ENCODE measurements around the gene GOLT1A. TPM values are rescaled to one million over a fixed set of nuclear protein-coding genes. Genes with fewer than 3 reads are reported as not detected.
A peak's percentile ranks its signal among the peaks of the same experiment; 100 is the strongest.
"Not testable (repeated sequence)": the region's sequence is repeated elsewhere in the genome, so short reads cannot be mapped to it uniquely, and the experiment has no call there.

The GOLT1A gene
- total RNA-seq, 1 experiment from 2014 or later, result not detected

GRCh38 chr1:204249736-204250427 lies 36.1 kb upstream of the GOLT1A start:
- DNase-seq (ENCODE audit: low read depth), result no peak

- no peak for DNase-seq (ENCODE audit: low read depth)
Observed at GRCh38 chr1:204248954-204249353, 35.2 kb upstream of the GOLT1A start.

- DNase-seq (ENCODE audit: low read depth), result no peak
Observed at GRCh38 chr1:204246876-204247275, 33.1 kb upstream of the GOLT1A start.

- no peak for DNase-seq (ENCODE audit: low read depth)
Observed at GRCh38 chr1:204242920-204243319, 29.1 kb upstream of the GOLT1A start.

GRCh38 chr1:204241914-204242313 lies 28.1 kb upstream of the GOLT1A start:
- DNase-seq (ENCODE audit: low read depth), result no peak

- no peak for DNase-seq (ENCODE audit: low read depth)
Observed at GRCh38 chr1:204241050-204241449, 27.3 kb upstream of the GOLT1A start.

- DNase-seq (ENCODE audit: low read depth), result no peak
Observed at GRCh38 chr1:204240233-204240632, 26.4 kb upstream of the GOLT1A start.

- not testable (repeated sequence) for DNase-seq (ENCODE audit: low read depth)
Observed at GRCh38 chr1:204239401-204239800, 25.6 kb upstream of the GOLT1A start.

- DNase-seq (ENCODE audit: low read depth), result not testable (repeated sequence)
Observed at GRCh38 chr1:204238520-204238919, 24.7 kb upstream of the GOLT1A start.

- not testable (repeated sequence) for DNase-seq (ENCODE audit: low read depth)
Observed at GRCh38 chr1:204237515-204237914, 23.7 kb upstream of the GOLT1A start.

- DNase-seq (ENCODE audit: low read depth), result peak; percentile 78
Observed at GRCh38 chr1:204232526-204232925, 18.7 kb upstream of the GOLT1A start.

- DNase-seq (ENCODE audit: low read depth), result no peak
Observed at GRCh38 chr1:204230211-204230610, 16.4 kb upstream of the GOLT1A start.

- no peak for DNase-seq (ENCODE audit: low read depth)
Observed at GRCh38 chr1:204228896-204229295, 15.1 kb upstream of the GOLT1A start.

- no peak for DNase-seq (ENCODE audit: low read depth)
Observed at GRCh38 chr1:204227996-204228785, 14.4 kb upstream of the GOLT1A start.

- DNase-seq (ENCODE audit: low read depth), result no peak
Observed at GRCh38 chr1:204227351-204227750, 13.6 kb upstream of the GOLT1A start.

GRCh38 chr1:204225841-204226735 lies 12.3 kb upstream of the GOLT1A start:
- DNase-seq (ENCODE audit: low read depth), result peak; percentile 57

GRCh38 chr1:204224655-204225054 lies 10.9 kb upstream of the GOLT1A start:
- peak; percentile 29 for DNase-seq (ENCODE audit: low read depth)

- no peak for DNase-seq (ENCODE audit: low read depth)
Observed at GRCh38 chr1:204223129-204223860, 9.5 kb upstream of the GOLT1A start.

GRCh38 chr1:204222764-204223055 lies 8.9 kb upstream of the GOLT1A start:
- no peak for DNase-seq (ENCODE audit: low read depth)

GRCh38 chr1:204222006-204222763 lies 8.4 kb upstream of the GOLT1A start:
- no peak for DNase-seq (ENCODE audit: low read depth)

- DNase-seq (ENCODE audit: low read depth), result no peak
Observed at GRCh38 chr1:204221271-204221670, 7.5 kb upstream of the GOLT1A start.
